ENCODE data around the gene MYMK.

Gene MYMK

DNA sequence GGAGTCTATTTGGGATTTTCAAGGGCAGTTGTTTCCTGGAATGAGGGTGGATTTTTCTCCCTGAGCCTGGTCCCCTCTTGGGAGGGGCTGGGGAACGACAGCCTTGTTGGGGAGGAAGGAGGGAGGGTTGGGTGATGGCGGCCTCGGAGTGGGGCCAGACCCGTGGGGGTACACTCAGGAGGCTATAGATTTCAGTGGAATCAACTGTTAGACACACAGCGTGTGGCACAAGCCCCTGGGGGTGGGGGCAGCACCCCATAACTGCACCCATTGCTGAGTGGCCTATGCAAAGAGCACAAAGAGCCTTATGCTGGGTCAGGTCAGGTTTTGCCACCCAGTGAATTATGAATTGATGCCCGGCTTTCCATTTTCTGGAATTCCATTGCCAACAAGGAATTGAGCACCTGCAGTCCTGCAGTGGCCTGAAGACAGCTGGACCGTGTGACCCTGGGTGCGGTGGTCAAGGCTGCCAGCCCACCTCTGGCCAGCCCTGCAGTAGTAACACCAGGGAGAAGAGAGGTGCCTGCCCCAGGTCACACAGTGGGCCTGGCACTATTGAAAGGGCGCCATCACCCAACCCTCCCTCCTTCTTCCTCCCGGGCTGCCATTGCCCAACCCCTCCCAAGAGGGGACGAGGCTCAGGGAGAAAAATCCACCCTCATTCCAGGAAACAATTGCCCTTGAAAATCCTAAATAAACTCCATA lies 8.4 kb downstream of the MYMK start:
- DNase-seq = no peak

DNA sequence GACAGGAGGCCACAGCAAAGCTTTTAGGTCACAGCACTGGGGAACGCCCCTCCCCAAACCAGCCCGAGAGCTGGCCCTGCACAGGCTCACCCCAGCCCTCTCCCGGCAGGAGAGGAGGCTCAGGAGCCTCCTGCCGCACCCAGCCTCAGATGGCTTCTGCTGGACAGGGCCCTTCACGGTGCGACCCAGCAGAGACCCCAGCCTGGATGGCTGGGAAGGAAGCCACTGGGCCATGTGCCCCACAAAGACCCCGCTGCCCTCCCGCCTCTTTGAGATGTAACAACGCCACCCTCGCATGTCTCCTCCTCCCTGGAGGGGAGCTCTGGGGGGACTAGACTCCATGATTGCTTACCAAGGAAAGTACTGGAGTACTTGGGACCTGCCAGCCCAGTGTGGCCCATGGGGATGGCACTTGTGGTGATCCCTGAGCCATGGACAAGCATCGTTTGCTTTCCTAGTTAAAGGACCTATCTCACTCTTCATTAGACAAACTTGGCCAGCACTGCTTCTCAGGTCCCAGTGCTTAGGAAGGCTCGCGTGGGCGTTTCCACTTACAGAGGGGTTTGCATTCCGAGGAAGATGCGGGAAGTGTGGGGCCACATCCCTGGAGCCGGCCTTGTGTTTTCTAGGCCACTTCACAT lies 9.0 kb downstream of the MYMK start:
- DNase-seq = no peak

DNA sequence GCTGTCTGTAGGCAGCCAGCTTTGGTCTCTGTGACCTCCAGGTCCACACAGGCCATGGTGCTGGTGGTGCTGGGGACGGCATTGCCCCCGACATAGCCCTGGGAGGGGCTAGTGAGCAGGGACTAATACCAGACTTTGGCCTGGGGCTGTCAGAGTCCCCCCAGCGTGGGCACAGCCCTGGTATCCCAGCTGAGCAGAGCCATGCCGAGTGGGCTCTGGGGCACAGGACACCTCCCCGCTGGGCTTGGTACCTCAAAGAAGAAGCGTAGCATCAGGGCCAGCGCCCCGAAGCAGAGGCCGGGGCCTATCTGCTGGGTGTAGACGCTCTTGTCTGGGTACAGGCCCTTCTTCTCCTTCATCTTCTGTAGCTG lies 9.5 kb downstream of the MYMK start:
- DNase-seq = no peak

DNA sequence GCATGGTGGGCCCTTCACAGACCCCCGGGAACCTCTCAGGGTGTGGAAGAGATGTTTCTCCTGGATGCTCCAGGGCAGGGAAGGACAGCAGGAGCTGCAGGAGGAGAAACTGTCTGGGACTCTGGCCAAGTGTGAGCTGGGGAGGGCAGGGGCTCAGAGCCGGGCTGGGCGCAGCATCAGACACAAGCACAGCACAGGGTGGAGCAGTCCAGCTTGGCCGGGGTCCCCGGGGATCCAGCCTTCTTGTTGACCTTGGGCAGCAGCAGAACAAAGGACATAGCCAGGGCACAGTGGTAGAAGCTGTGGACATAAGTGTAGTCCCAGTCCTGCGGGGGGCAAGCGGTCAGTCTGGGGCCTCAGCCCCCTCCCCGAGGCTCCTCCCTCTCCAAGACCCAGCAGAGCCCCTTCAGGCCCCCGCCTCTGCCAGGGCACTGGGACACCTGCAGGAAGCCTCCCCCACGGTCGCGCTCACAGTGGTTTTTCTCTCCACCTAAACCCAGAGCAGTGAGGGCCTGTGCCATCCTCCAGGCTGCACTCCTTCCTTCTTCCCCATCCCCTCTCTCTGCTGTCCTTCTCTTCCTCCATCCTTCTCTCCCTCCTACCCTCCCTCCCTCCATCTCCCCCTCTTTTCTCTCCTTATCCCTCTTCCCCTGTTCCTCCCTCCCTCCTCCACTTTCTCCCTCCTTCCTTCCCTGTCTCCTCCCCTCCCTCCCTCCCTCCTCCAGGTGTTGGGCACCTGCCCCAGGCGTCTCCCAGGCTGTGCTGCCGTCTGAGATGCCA lies 10.1 kb downstream of the MYMK start:
- DNase-seq = no peak

DNA sequence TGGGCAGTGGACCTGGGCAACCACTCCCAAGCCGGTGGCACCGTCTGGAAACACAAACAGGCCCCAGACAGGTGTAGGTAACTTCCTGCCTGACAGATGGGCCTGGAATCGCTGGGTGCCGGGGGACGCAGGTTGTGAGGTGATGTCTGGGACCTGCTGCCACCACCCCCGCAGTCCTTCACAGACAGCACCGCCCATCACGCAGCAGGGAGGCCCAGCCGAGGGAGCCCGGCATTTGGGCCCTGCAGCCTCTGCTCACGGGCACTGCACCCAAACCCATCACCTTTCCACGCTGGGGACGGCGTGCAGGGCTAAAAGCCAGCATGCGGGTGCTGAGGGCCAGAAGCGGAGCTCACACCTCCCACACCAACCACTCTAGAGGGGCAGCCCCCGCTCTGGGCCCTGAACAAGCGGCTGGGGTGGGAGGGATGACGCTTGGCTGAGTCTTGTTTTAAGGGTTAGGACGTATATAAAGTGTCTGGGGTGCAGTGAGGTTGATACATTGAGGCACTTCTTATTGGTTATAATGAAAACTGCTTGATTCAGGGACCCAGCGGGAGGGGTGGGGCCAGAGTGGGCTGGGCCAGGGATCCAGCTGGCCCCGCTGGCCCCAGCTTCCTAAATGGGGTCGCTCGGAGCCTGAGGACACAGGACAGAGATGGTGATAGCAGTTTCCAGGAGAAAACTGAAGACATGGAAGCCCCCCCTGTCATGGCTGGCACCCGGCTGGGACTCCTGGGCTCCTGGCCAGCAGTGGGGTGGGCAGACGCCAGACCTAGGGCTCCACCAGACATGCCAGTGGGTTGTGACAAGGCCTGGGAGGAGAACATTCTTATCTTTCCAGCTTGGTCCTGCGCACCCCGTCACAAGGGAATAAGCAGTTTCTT lies 11.3 kb downstream of the MYMK start:
- no peak for DNase-seq

DNA sequence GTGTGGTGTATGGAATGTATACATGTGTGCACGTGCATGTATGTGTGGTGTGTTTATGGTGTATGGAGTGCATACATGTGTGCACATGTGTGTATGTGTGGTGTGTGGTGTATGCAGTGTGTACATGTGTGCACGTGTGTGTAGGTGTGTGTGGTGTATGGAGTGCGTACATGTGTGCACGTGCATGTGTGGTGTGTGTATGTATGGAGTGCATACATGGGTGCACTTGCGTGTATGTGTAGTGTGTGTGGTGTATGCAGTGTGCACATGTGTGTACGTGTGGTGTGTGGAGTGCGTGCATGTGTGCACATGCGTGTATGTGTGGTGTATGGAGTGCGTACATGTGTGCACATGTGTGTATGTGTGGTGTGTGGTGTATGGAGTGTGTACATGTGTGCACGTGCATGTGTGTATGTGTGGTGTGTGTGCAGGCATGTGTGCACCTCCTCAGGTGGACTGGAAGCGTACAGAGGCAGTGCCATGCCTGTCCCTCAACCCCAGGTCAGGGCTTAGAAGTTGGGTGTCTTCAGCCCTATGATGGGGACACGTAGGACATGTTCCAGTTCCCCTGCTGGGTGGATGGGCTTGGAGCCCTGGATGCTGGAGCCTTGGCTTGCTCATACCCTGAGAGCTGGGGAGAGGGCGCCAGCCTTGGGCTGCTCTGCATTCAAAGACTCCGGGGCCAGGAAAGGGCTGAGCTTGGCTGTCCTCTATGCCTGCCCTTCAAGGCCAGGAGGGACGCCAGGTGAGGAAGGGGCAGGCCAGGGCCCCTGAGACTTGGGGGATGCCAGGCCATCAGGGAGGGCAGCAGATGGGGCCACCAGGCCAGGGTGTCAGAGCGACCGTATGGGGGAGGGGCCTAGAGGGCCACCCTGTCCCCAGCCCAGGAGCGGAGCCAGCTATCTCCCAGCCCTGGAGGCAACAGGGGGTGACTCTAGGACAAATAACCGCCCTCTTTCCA lies 12.2 kb downstream of the MYMK start:
- DNase-seq = no peak

DNA sequence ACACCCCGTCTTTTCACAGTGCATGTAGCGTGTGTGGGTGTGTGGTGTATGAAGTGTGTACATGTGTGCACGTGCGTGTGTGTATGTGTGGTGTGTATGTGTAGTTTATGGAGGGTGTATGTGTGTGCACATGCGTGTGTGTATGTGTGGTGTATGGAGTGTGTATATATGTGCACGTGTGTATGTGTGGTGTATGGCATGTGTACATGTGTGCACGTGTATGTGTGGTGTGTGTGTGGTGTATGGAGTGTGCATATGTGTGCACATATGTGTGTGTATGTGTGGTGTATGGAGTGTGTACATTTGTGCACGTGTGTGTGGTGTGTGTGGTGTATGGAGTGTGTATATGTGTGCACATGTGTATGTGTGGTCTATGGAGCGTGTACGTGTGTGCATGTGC lies 13.2 kb downstream of the MYMK start:
- no peak for DNase-seq

DNA sequence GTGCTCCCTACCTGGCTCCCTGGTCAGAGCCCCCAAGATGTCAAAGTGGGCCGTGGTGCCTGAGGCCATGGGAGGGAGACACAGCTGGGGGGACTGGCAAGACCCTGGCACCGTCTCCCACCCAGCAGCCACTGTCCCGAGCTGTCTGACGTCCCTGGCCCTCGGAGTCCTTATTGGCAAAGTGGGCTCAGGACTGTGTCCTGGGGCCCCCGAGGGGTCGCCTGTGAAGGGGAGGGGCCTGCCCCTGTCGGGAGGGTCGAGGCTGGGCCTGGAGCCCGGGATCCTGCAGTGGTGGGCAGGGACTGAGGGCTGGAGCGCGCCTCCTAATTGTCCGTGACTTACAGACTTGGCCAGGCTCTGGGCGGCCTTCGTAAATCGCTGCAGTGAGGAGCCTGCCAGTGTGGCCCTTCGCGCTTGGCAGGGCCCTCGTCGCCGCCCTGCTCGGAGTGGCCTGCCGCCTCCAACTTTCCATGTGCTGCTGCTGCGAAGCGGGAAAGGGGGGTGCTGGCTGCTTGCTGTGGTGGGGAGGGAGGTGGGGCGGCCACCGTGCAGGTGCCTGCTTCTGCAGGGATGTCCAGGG lies 13.7 kb downstream of the MYMK start:
- no peak for DNase-seq

DNA sequence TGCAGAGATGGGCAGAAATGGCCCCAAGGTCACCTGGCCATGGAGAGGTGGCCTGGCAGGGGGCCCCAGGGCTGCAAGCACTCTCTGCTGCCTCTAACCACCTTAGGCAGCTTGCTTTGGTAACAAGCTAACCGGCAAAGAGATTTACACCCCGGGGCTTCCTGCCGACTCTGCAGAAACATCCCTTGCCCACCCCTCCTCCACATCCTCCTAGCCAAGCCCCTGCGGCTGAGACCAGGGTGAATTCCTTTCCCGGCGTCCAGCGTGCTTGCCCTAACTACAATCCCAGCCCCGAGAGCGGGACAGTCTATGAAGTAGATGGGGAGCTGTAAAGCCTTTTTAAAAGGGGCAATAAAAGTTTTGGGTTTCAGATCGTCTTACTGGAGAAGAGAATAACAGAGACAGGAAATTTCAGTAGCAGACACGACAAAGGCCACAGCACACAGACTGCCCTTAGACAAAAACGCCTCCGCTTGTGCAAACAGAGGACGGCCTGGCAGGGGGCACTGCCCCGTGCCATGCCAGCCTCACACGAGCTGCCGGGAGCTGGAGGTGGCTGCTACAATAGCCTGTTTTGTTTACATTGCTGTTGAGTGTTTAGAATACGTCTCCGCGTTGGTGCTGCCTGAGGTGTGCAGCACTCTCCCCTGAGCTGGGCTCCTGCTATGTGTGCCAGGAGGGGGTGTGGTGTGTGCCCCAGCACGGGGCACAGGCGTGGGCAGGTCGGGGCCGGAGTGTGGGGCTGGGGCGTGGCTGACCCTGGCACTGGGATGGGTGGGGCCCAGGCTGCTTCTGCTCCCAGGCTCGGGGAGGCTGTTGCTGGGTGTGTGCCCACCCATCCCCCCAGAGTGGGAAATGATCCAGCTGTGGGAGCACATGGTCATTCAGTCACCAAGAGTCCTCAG lies 15.3 kb downstream of the MYMK start:
- DNase-seq = peak; percentile 74

DNA sequence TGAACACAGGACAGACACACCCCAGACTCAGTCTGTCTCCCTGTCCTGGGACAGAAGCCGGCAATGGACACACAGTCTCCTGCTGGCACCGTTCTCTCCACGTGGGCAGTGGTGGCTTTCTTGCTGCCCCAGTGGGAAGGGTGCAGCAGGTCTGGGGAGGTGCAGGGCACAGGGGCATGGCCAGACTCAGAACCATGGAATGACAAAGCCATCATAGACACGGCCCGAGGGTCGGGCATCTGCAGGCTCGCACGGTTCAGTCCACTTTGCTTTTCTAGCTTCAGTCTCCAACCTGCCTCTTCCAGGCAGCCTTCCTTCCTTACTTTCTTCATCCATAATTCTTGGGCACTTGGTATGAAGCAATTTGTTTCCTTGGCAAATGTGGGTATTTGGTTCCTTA lies 16.7 kb downstream of the MYMK start:
- DNase-seq = no peak

DNA sequence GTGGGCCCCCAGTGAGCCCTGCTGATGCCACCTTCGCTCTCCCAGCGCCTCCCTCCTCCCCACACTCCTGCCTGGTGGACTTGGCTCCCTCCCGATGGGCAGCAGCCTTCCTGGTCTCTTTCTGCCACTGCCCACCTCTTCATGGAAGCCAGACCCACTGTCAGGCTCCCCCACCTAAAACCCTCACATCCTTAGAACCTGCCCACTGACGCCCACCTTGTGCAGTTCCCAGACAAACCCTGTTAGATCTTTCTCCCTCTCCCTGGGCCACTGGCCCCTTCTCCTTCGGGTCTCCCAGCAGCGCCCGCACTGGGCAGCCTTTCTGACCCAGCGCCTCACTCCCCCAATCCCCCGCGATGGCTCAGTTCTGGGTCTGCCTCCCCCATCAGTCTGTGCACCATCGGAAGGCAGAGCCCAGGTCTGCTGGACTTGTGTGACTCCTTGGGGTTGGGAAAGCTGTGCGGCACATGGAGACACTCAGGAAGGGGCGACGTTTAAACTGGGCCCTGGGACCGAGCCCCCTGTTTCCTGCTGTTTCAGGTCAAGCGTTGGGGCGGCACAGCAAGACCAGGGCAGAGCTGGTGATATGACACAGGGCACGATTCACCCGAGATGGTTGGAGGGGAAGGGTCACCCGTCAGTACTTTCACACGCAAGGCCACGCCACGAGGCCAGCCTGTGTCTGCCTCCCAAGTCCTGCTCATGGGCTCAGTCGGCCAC lies 17.4 kb downstream of the MYMK start:
- DNase-seq = no peak

DNA sequence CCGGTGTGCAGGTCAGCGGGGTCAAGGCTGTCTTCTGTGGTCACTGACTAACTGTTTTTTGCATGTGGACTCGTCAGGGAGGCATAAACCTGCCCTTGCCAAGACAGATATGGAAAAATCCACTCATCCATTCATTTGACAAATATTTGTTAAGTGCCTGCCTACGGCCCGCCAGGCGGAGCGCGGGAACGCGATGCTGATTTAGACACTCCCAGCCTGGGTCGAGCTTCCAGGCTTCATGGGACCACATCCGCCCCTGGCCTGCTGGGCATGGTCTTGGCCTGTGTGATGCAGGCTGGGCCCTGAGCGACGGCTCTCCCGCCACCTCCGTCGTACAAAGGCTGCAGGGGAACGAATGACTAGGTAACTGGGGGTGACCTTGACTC lies 18.1 kb downstream of the MYMK start:
- no peak for DNase-seq

DNA sequence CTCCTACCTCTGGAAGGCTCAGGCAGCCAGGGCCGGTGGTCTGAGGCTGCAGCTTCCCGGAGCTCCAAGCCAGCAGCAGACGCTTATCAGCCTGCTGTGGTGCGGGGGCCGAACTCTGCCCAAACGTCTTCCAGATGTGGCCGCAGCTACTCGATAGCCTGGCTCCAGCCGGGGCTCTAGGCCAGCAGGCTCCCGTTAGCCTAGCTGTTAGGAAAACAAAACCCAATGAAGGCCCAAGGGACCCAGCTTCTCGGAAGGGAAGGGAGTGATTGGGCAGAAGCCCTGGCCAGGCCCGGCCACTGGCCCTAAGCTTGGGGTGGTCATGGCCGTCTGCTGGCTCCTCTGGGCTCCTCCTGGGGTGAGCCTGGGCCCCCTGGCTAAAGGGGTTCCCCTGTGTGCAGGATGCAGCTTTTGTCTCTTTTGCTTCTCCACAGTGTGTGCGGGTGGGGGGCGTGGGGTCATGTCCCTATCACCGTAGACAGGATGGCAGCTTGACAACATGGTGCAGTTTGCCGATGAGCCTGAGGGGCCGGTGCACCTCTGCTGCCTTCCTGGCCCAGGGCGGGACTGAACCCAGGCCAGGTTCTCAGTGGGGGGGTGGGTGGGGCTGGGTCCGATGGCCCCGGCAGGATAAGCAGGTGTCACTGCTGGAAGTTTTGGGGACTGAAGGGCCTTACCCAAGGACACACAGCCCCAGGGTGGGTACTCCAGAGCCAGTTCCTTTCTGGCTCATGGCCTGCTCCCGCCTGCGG lies 18.7 kb downstream of the MYMK start:
- no peak for DNase-seq

DNA sequence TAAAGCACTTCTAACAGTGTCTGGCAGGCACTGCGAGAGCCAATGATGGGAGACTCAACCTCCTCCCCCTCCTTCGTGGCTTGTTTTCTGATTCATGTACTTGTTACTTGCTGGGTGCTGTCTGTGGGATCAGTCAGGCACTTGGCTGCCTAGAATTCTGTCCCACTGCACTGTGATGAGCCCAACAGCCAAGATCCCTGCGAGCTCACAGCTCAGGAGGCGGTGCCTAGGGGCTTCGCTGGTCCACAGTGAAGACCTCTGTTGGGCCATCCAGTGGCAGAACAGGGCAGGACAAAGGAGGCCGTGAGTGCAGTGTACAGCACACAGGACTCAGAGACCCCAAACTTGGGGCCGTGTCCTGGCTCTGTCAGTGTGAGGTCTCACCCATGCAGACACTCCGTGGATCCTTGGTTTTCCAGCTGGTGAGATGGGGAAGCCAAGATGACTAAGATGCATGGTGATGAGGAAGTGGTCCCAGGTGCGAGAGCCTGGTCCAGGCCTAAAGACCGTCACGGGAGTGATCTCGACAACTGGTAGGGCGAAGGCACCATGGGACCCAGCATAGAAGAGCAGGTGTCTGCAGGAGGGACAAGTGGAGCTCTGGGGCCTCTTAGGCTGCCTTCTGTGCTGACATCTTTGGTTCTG lies 19.5 kb downstream of the MYMK start:
- no peak for DNase-seq

DNA sequence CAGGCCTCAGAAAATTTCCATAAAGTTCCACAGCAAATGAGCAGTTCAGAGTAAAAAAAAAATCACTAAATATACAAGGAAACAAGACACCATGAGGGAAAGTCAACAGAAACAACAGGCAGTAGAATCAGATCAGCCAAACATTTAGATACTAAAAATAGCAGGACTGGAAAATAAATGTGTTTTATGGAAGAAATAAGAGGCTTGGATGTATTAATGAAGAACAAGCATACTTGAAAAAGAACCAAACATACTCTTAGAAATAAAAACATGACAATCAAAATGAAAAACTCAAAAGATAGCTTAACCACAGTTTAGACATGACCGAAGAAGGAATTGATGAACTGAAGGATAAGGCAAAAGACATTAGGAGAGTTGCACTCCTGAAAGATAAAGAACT lies 22.6 kb downstream of the MYMK start:
- DNase-seq = no peak

DNA sequence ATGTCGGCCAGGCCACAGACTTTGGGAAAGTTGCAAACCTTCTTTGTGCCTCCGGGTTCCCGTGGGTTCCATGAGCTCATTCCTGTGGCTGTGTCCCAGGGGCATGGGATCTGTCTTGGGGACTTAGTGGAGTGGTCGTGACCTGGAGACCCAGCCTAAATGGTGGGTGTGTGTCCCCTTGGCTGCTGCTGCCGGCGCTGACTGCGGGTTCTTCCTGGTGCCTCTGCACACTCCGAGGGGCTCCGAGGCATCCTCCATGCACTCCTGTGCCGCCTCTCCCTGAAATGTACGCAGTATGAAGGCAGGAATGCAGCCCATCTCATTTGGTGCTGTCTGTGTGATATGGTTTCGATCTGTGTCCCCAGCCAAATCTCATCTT lies 24.9 kb downstream of the MYMK start:
- DNase-seq = no peak

DNA sequence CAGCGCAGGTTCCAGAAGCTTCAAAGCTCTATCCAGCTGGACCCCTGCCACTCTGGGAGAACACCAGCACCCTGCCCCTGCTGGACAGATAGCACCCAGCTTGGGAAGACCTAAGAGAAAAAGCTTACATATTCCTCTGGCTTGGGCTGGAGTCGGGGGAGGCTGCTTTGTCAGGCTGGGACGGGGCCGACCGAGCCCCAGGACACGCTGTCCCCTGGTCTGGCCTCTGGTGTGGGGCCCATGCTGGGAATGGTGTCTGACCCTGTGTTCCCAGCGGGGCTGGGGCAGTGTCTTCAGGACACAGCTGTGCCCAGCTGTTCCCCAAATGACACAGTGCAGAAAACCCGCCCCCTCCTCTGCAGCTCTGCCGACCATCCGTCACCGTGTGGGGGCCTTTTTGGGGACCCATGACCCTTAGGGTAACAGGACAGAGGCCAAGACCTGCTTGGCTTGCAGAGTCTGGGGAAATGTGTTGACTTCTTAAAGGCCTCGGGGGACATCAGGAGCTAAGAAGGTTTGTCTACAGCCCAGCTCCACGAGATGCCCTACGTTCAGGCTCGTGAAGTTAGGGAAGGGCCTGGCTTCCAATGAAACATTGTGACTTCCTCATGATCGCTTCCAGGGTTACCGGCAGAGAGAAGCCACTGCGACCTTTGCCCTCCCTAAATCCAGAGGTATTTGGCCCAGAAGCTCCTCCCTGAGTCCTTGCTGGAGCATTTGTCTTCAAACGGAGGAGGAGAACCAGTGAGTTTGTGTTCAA lies 25.4 kb downstream of the MYMK start:
- no peak for DNase-seq

Measured in eye (tissue), 1 donor.